Glutamatergic neuron (in vitro differentiated cells): ENCODE results near the gene APOA1. TPM values are rescaled to one million over a fixed set of nuclear protein-coding genes. Genes with fewer than 3 reads are reported as not detected.

Source experiments
- DNase-seq: peaks from one replicate; pipeline ENCODE4 v3.0.0; 2022
- H3K27ac Mint-ChIP-seq: one replicate; pipeline ENCODE4 v1.8.0; 2020; ENCODE audit warnings: mild to moderate bottlenecking, mixed read lengths, inconsistent platforms; ENCODE audit not compliant: unreplicated experiment
- H3K27me3 Mint-ChIP-seq: one replicate; pipeline ENCODE4 v1.8.0; 2020; ENCODE audit warnings: mild to moderate bottlenecking, moderate library complexity, mixed read lengths, inconsistent platforms; ENCODE audit not compliant: unreplicated experiment
- H3K36me3 Mint-ChIP-seq: one replicate; pipeline ENCODE4 v1.8.0; 2020; ENCODE audit warnings: mild to moderate bottlenecking, mixed read lengths, inconsistent platforms; ENCODE audit not compliant: unreplicated experiment
- H3K4me1 Mint-ChIP-seq: one replicate; pipeline ENCODE4 v1.8.0; 2020; ENCODE audit warnings: mild to moderate bottlenecking, low read depth, mixed read lengths, inconsistent platforms; ENCODE audit not compliant: unreplicated experiment
- H3K4me3 Mint-ChIP-seq: one replicate; pipeline ENCODE4 v1.8.0; 2020; ENCODE audit warnings: mild to moderate bottlenecking, mixed read lengths, inconsistent platforms; ENCODE audit not compliant: unreplicated experiment
- H3K9me3 Mint-ChIP-seq: one replicate; pipeline ENCODE4 v1.8.0; 2020; ENCODE audit warnings: mild to moderate bottlenecking, moderate library complexity, mixed read lengths, inconsistent platforms; ENCODE audit not compliant: unreplicated experiment
- CTCF ChIP-seq: fragments of 200-600 bp; sonication (generic); IDR thresholded peaks from one replicate; pipeline ENCODE4 v1.5.0; 2021; ENCODE audit not compliant: partially characterized antibody, unreplicated experiment
- total RNA-seq: library from RNA; stranded (reverse); fragmentation: NEBNext Ultra II Directional; extraction: Animal tissue kit (Norgen Biotek cat#: 25700); gene quantifications from one replicate; pipeline ENCODE4 v1.2.1, GENCODE V29; 2021; ENCODE audit not compliant: unreplicated experiment

Gene APOA1
- total RNA-seq, 1 donor from 2014 or later = not detected

GRCh38 chr11:116800610-116801009, 36.8 kb downstream of the APOA1 start:
- no peak for TF ChIP-seq CTCF
- Mint-ChIP-seq H3K4me3 (no peak overlapping the region), H3K27ac (no peak overlapping the region), H3K4me1 (no peaks in the 10 kb centered on the region), H3K27me3 (no peaks in the 10 kb centered on the region), H3K36me3 (no peaks in the 10 kb centered on the region), H3K9me3 (no peaks in the 10 kb centered on the region)
- no peak for DNase-seq

- no peaks in the 10 kb centered on the region for H3K27me3 Mint-ChIP-seq
- H3K36me3 Mint-ChIP-seq = no peaks in the 10 kb centered on the region
- no peaks in the 10 kb centered on the region for H3K4me1 Mint-ChIP-seq
- TF ChIP-seq CTCF = no peak
- H3K27ac Mint-ChIP-seq = no peak overlapping the region
- DNase-seq = no peak
- H3K4me3 Mint-ChIP-seq = no peak overlapping the region
- H3K9me3 Mint-ChIP-seq = no peaks in the 10 kb centered on the region
Measured at GRCh38 chr11:116798368-116798767, 39.1 kb downstream of the APOA1 start.

GRCh38 chr11:116797816-116798215, 39.6 kb downstream of the APOA1 start:
- TF ChIP-seq CTCF = no peak
- no peak for DNase-seq
- Mint-ChIP-seq H3K4me1 (no peaks in the 10 kb centered on the region), H3K9me3 (no peaks in the 10 kb centered on the region), H3K4me3 (no peak overlapping the region), H3K27ac (no peak overlapping the region), H3K36me3 (no peaks in the 10 kb centered on the region), H3K27me3 (no peaks in the 10 kb centered on the region)

- H3K4me3 Mint-ChIP-seq = no peak overlapping the region
- H3K36me3 Mint-ChIP-seq = no peaks in the 10 kb centered on the region
- no peak for TF ChIP-seq CTCF
- no peaks in the 10 kb centered on the region for H3K27me3 Mint-ChIP-seq
- DNase-seq = no peak
- no peaks in the 10 kb centered on the region for H3K4me1 Mint-ChIP-seq
- no peaks in the 10 kb centered on the region for H3K9me3 Mint-ChIP-seq
- no peak overlapping the region for H3K27ac Mint-ChIP-seq
Measured at GRCh38 chr11:116796548-116796947, 40.9 kb downstream of the APOA1 start.

GRCh38 chr11:116794851-116795250, 42.6 kb downstream of the APOA1 start:
- Mint-ChIP-seq H3K4me3 (no peak overlapping the region), H3K27me3 (no peaks in the 10 kb centered on the region), H3K27ac (no peak overlapping the region), H3K9me3 (no peaks in the 10 kb centered on the region), H3K4me1 (peaks cover 3% of the 10 kb centered on the region), H3K36me3 (no peaks in the 10 kb centered on the region)
- DNase-seq = no peak
- no peak for TF ChIP-seq CTCF
